ENCODE results near the gene NAPA. TPM values are rescaled to one million over a fixed set of nuclear protein-coding genes. Genes with fewer than 3 reads are reported as not detected.
A peak's percentile ranks its signal among the peaks of the same experiment; 100 is the strongest.

NAPA gene
- total RNA-seq, 1 experiment from 2014 or later = 80.4 TPM

- intact Hi-C loops (cut with micrococcal nuclease; ENCODE audit: unreplicated experiment) = loop anchor here (10.0 kb wide), 1 partner anchor 358 kb away; no protein-coding TSS in a partner anchor
- POLR2A ChIA-PET (ENCODE audit: unreplicated experiment) = interaction anchor here (0.6 kb wide), 1 partner anchor 87 kb away, joined by 17 read pairs; no protein-coding TSS in a partner anchor
- H4K20me1 ChIP-seq (ENCODE audit: insufficient read depth) = peaks cover 9% of the 10 kb centered on the region
- no peaks in the 10 kb centered on the region for H3K9me3 ChIP-seq (ENCODE audit: insufficient read depth, low read depth)
- TF ChIP-seq, protein P1, sequence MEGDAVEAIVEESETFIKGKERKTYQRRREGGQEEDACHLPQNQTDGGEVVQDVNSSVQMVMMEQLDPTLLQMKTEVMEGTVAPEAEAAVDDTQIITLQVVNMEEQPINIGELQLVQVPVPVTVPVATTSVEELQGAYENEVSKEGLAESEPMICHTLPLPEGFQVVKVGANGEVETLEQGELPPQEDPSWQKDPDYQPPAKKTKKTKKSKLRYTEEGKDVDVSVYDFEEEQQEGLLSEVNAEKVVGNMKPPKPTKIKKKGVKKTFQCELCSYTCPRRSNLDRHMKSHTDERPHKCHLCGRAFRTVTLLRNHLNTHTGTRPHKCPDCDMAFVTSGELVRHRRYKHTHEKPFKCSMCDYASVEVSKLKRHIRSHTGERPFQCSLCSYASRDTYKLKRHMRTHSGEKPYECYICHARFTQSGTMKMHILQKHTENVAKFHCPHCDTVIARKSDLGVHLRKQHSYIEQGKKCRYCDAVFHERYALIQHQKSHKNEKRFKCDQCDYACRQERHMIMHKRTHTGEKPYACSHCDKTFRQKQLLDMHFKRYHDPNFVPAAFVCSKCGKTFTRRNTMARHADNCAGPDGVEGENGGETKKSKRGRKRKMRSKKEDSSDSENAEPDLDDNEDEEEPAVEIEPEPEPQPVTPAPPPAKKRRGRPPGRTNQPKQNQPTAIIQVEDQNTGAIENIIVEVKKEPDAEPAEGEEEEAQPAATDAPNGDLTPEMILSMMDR (conservative IDR thresholded peaks at IDR 0.05) = no peak
- TF ChIP-seq EZH2 (IDR thresholded peaks at IDR 0.05; ENCODE audit: low read depth) = no peak
- H3K27ac ChIP-seq = no peak overlapping the region
- peaks cover 63% of the 10 kb centered on the region for H3K79me2 ChIP-seq (ENCODE audit: low read depth)
- no peaks in the 10 kb centered on the region for H3K9me2 ChIP-seq (ENCODE audit: insufficient read depth)
- peak overlapping the region; percentile 99 for H3K4me2 ChIP-seq
- DNase-seq = no peak
- no peaks in the 10 kb centered on the region for H3F3A ChIP-seq (ENCODE audit: insufficient read depth, low read depth)
- no TSS peak for BruUV-seq (replicated peaks)
- H3K27me3 ChIP-seq (ENCODE audit: insufficient read depth, low read depth) = no peaks in the 10 kb centered on the region
- H3K4me3 ChIP-seq = peak overlapping the region; percentile 94; the same call in 1 of the 2 replicates
- H2AFZ ChIP-seq = no peak overlapping the region
- H3K4me1 ChIP-seq (replicated peaks; ENCODE audit: insufficient read depth) = peaks cover 14% of the 10 kb centered on the region
- CTCF ChIA-PET = no interaction called here
- H3K36me3 ChIP-seq (ENCODE audit: low read depth) = no peaks in the 10 kb centered on the region
These were observed 1.9 kb downstream of the NAPA start for GRCh38 chr19:47512948-47513319.

- no peak overlapping the region; the same call in 1 of the 2 replicates for H3K4me3 ChIP-seq
- no TSS peak for BruUV-seq (replicated peaks)
These were observed 2.5 kb downstream of the NAPA start for GRCh38 chr19:47512183-47512947.

DNA sequence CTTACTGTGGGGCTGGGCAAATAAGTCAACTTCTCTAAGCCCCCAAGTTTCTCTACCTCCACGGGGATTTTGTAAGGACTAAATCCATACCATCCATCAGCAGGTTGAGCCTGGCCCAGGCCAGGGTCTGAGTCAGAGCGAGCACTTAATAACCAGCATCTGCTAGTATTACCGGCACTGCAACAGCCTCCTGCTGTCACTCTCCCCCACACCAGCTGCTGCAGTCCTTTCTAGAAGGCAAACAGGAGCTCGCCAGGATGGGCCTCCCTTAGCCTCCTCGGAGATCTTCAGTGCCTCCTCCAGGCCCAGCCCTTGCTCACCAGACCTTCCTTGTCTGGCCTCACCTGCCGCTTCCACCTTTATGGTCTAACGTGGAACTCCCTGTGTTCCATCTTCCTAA, 3.2 kb downstream of the NAPA start:
- peaks cover 14% of the 10 kb centered on the region for H3K4me1 ChIP-seq (replicated peaks; ENCODE audit: insufficient read depth)
- intact Hi-C loops (cut with micrococcal nuclease; ENCODE audit: unreplicated experiment) = loop anchor here (10.0 kb wide), 1 partner anchor 357 kb away; no protein-coding TSS in a partner anchor
- TF ChIP-seq, protein P1 (conservative IDR thresholded peaks at IDR 0.05) = no peak
- TF ChIP-seq EZH2 (IDR thresholded peaks at IDR 0.05; ENCODE audit: low read depth) = no peak
- CTCF ChIA-PET = no interaction called here
- H3K9me3 ChIP-seq (ENCODE audit: insufficient read depth, low read depth) = no peaks in the 10 kb centered on the region
- H3K4me3 ChIP-seq = no peak overlapping the region
- no peaks in the 10 kb centered on the region for H3F3A ChIP-seq (ENCODE audit: insufficient read depth, low read depth)
- POLR2A ChIA-PET (ENCODE audit: unreplicated experiment) = no interaction called here
- BruUV-seq (replicated peaks) = no TSS peak
- H3K79me2 ChIP-seq (ENCODE audit: low read depth) = peaks cover 63% of the 10 kb centered on the region
- no peaks in the 10 kb centered on the region for H3K9me2 ChIP-seq (ENCODE audit: insufficient read depth)
- no peak overlapping the region for H2AFZ ChIP-seq
- no peak overlapping the region for H3K27ac ChIP-seq
- no peak for DNase-seq
- H3K4me2 ChIP-seq = no peak overlapping the region
- no peaks in the 10 kb centered on the region for H3K36me3 ChIP-seq (ENCODE audit: low read depth)
- H3K27me3 ChIP-seq (ENCODE audit: insufficient read depth, low read depth) = no peaks in the 10 kb centered on the region
- peaks cover 10% of the 10 kb centered on the region for H4K20me1 ChIP-seq (ENCODE audit: insufficient read depth)

More at GRCh38 chr19:47512183-47512947, 2.5 kb downstream of the NAPA start:
- Histone ChIP-seq H3K79me2 (ENCODE audit: low read depth) (peaks cover 63% of the 10 kb centered on the region), H3K4me2 (peak overlapping the region; percentile 99; the same call in 1 of the 2 replicates), H3K36me3 (ENCODE audit: low read depth) (no peaks in the 10 kb centered on the region), H3K9me3 (ENCODE audit: insufficient read depth, low read depth) (no peaks in the 10 kb centered on the region), H3K4me1 (replicated peaks; ENCODE audit: insufficient read depth) (peaks cover 14% of the 10 kb centered on the region), H3K27ac (no peak overlapping the region), H3K9me2 (ENCODE audit: insufficient read depth) (no peaks in the 10 kb centered on the region), H2AFZ (no peak overlapping the region), H4K20me1 (ENCODE audit: insufficient read depth) (peaks cover 10% of the 10 kb centered on the region), H3K27me3 (ENCODE audit: insufficient read depth, low read depth) (no peaks in the 10 kb centered on the region), H3F3A (ENCODE audit: insufficient read depth, low read depth) (no peaks in the 10 kb centered on the region)
- CTCF ChIA-PET = interaction anchor here (0.6 kb wide), 1 partner anchor 216 kb away, joined by 3 read pairs; no protein-coding TSS in a partner anchor
- POLR2A ChIA-PET (ENCODE audit: unreplicated experiment) = interaction anchor here (0.8 kb wide), 1 partner anchor 376 kb away, joined by 5 read pairs; no protein-coding TSS in a partner anchor
- no peak for DNase-seq
- TF ChIP-seq, protein P1 (conservative IDR thresholded peaks at IDR 0.05) = no peak
- no peak for TF ChIP-seq EZH2 (IDR thresholded peaks at IDR 0.05; ENCODE audit: low read depth)
- intact Hi-C loops (cut with micrococcal nuclease; ENCODE audit: unreplicated experiment) = loop anchor here (10.0 kb wide), 1 partner anchor 358 kb away; no protein-coding TSS in a partner anchor

All from PC-9 (cell line).